NK-92 treated with Interleukin-12 subunit alpha and Interleukin-12 subunit beta, amount 100 ng/mL, for 24 hours (cell line): ENCODE results near the gene RBMY1F.
"Not testable (repeated sequence)": the region's sequence is repeated elsewhere in the genome, so short reads cannot be mapped to it uniquely, and the experiment has no call there.

Source experiments
- DNase-seq: peaks from one replicate; lab custom pipeline; 2025; lab: John Stamatoyannopoulos, UW

RBMY1F gene

DNA sequence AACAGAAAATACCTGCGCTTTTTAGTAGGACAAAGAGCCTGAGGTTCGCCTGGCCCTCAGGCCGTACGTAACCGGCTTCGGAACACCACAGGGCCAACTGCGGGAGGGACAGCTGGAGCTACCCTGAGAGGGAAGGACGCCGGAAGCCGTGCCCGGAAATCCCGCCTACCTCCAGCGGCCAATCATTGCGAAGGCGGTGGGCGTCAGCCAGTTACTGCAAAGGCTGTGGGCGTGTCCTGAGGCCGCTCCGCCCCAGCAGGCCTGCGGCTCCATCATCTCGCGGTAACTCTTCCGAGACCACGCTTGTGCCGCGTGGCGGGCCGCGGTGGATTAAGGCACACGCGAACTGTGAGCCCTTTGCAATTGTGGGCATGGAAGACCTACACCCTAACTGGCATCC, at the start of gene RBMY1F:
RBMY1F (minus strand) TSS at position 101 of the 400 bp plus-strand sequence. CDS start 1,954 bp downstream, outside the sequence.
- DNase-seq: not testable (repeated sequence)

DNA sequence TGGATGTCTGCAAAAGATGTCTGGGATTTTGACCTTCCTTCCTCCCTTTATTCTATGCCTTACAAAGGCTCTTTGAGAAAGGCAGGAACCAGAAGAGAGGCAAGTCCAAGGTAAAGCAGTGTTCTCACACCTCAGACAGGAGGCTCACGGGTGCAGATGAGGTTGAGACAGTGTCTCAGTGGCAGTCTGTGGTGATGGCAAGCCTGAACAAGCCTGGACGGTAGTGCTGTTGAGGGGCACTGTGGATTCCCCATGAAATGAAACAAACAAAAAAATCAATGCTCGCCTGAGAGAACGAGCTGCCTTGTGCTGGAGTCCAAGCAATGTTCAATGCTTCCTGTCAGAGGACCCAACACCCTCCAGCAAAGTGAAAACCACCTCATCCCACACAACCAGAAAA, 31.6 kb downstream of the RBMY1F start:
- not testable (repeated sequence) for DNase-seq

DNA sequence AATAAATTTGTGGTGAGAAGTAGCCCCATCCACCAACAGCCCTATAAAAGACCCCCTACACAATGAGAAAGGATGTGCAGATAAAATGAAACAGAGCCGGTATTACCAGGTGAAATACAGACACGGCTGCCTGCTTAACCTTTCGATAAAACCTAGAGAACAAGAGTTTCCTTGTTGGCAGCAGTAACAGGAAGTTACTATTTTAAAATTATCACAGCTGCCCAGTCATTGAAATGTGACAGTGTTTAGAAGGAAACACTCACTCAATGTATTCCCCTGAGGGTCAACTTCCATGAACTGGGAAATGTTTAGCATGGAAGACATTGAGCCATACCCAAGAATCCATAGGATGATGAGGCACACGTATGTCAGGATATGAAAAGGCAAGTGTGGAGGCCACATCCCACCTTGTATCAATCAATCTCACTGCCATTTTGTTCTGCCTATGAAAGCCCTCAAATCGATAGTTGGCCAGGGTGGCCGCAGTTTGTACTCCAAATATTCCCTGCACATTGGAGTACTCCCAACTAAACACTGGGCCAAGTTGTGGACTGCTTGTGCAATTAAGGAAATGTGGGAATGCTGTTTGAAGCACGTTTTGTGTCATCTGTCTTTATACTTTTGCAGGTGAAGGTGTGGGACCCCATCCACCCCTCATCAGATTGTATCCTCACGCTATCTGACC, 41.6 kb downstream of the RBMY1F start:
- DNase-seq: not testable (repeated sequence)

DNA sequence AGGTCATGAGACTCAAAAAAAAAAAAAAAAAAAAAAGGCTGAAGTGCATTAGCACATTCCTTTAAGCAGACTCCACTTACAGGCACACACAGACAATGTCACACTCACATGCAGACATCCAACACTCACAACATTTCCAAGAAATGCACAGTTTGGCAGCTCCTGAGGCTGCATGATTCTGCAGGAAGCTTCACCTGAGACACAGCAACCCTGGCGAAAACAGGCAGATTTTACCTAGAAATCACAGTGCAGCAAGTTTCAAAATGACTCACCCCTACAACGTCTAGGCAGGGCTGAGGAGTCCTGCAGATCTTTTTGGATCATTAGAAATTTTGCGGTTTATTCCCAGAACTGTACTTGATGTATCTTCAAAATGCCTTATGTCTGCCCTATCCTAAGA, 48.0 kb downstream of the RBMY1F start:
- DNase-seq: not testable (repeated sequence)

DNA sequence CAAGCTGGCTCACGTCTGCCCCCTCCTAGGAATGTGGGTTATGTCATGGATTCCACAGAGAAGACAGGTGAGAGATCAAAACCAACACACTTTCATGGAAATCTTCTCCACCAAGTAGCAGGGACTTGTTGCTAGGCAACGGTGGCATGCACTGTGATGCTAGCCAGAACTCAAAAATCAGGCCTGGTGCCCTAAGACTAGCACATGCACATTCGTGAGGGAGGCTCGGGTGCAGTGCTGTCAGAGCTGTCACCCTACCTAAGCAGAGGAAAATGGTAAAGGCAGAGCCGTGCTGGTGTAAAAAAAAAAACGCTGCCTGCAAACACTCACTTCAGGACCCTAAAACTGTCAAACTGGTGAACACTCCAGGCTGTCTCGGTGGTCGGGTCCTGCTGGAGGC, 52.2 kb downstream of the RBMY1F start:
- DNase-seq: not testable (repeated sequence)
